Neural progenitor cell (in vitro differentiated cells): ENCODE data around the gene DLL1. TPM values are rescaled to one million over a fixed set of nuclear protein-coding genes. Genes with fewer than 3 reads are reported as not detected.

Experiments used
- DNase-seq: peaks from one replicate; pipeline ENCODE4 v3.0.0-alpha.2; 2016; ENCODE audit warnings: low spot score
- H2AFZ ChIP-seq: fragments of 200-600 bp; sonication (generic); replicated peaks from 2 replicates; pipeline ENCODE4 v1.6.1; 2016; ENCODE audit warnings: antibody characterized with exemption
- H3F3A ChIP-seq: fragments of 200-600 bp; sonication (generic); 2 replicates; pipeline ENCODE4 v1.6.1; 2016; ENCODE audit warnings: antibody characterized with exemption, low read depth
- H3K27ac ChIP-seq: fragments of 200-600 bp; sonication (generic); 2 replicates; pipeline ENCODE4 v1.5.1; 2016; ENCODE audit warnings: mild to moderate bottlenecking
- H3K27me3 ChIP-seq: fragments of 200-600 bp; sonication (generic); 2 replicates; pipeline ENCODE4 v1.6.1; 2016; ENCODE audit warnings: mild to moderate bottlenecking, moderate library complexity
- H3K36me3 ChIP-seq: fragments of 200-600 bp; sonication (generic); 2 replicates; pipeline ENCODE4 v1.5.1; 2016
- H3K4me1 ChIP-seq: fragments of 200-600 bp; sonication (generic); 2 replicates; pipeline ENCODE4 v1.6.1; 2016; ENCODE audit warnings: mixed run types
- H3K4me2 ChIP-seq: fragments of 200-600 bp; sonication (generic); 2 replicates; pipeline ENCODE4 v1.6.1; 2016
- H3K4me3 ChIP-seq: fragments of 200-600 bp; sonication (generic); 2 replicates; pipeline ENCODE4 v1.5.1; 2016
- H3K79me2 ChIP-seq: fragments of 200-600 bp; sonication (generic); 2 replicates; pipeline ENCODE4 v1.6.1; 2016; ENCODE audit warnings: low read depth
- H3K9ac ChIP-seq: fragments of 200-600 bp; sonication (generic); 2 replicates; pipeline ENCODE4 v1.6.1; 2016
- H3K9me3 ChIP-seq: fragments of 200-600 bp; sonication (generic); 2 replicates; pipeline ENCODE4 v1.5.1; 2016; ENCODE audit warnings: low read depth
- H4K20me1 ChIP-seq: fragments of 200-600 bp; sonication (generic); 2 replicates; pipeline ENCODE4 v1.6.1; 2016; ENCODE audit warnings: low read depth
- H3K27ac Mint-ChIP-seq: 3 replicates; pipeline ENCODE4 v1.8.0; 2021; ENCODE audit warnings: mixed read lengths
- H3K27me3 Mint-ChIP-seq: 2 replicates; pipeline ENCODE4 v1.8.0; 2022; ENCODE audit warnings: low read depth, mild to moderate bottlenecking, inconsistent platforms, moderate library complexity, mixed read lengths; ENCODE audit not compliant: insufficient read depth
- H3K36me3 Mint-ChIP-seq: 3 replicates; pipeline ENCODE4 v1.8.0; 2021; ENCODE audit warnings: mixed read lengths
- H3K4me1 Mint-ChIP-seq: 3 replicates; pipeline ENCODE4 v1.8.0; 2021; ENCODE audit warnings: mixed read lengths
- H3K4me3 Mint-ChIP-seq: 3 replicates; pipeline ENCODE4 v1.8.0; 2021; ENCODE audit warnings: mild to moderate bottlenecking, moderate library complexity, mixed read lengths
- H3K9me3 Mint-ChIP-seq: 3 replicates; pipeline ENCODE4 v1.8.0; 2020; ENCODE audit warnings: mixed read lengths
- EZH2 ChIP-seq: fragments of 200-600 bp; sonication (generic); IDR thresholded peaks from 2 replicates; pipeline ENCODE4 v1.6.1; 2017; ENCODE audit warnings: antibody characterized with exemption, mild to moderate bottlenecking, moderate library complexity
- EZH2phosphoT487 ChIP-seq: fragments of 200-600 bp; sonication (generic); IDR thresholded peaks from 2 replicates; pipeline ENCODE4 v1.6.1; 2017; ENCODE audit warnings: antibody characterized with exemption
- total RNA-seq: library from RNA; depleted of rRNA; stranded (reverse); fragments of >200 nt; gene quantifications from 2 replicates; pipeline ENCODE4 v1.2.3, GENCODE V29; 2015; ENCODE audit warnings: low replicate concordance
- TF ChIP-seq, protein P1 (sequence below): fragments of 200-600 bp; sonication (generic); IDR thresholded peaks from 2 replicates; pipeline ENCODE4 v1.5.1; 2017; ENCODE audit warnings: antibody characterized with exemption, mild to moderate bottlenecking

The DLL1 gene
- total RNA-seq, 1 donor from 2014 or later: 35.9 TPM

GRCh38 chr6:170292407-170293158, 1.7 kb upstream of the DLL1 start:
- H3K9me3 Mint-ChIP-seq: no peaks in the 10 kb centered on the region
- no peaks in the 10 kb centered on the region for H3K36me3 ChIP-seq
- H3K4me1 ChIP-seq: peaks cover 59% of the 10 kb centered on the region
- H3K79me2 ChIP-seq: peaks cover 30% of the 10 kb centered on the region
- H3K36me3 Mint-ChIP-seq: peaks cover 11% of the 10 kb centered on the region
- peaks cover 74% of the 10 kb centered on the region for H3F3A ChIP-seq
- H3K27ac ChIP-seq: no peak overlapping the region
- no peak overlapping the region for H3K9ac ChIP-seq
- H3K27ac Mint-ChIP-seq: peak overlapping the region; percentile 83
- peaks cover 49% of the 10 kb centered on the region for H3K27me3 ChIP-seq
- H3K4me2 ChIP-seq: peak overlapping the region; percentile 100
- no peaks in the 10 kb centered on the region for H3K9me3 ChIP-seq
- DNase-seq: peak; percentile 62
- peaks cover 30% of the 10 kb centered on the region for H4K20me1 ChIP-seq
- TF ChIP-seq EZH2 (peak; percentile 26), EZH2phosphoT487 (no peak)
- TF ChIP-seq, protein P1, sequence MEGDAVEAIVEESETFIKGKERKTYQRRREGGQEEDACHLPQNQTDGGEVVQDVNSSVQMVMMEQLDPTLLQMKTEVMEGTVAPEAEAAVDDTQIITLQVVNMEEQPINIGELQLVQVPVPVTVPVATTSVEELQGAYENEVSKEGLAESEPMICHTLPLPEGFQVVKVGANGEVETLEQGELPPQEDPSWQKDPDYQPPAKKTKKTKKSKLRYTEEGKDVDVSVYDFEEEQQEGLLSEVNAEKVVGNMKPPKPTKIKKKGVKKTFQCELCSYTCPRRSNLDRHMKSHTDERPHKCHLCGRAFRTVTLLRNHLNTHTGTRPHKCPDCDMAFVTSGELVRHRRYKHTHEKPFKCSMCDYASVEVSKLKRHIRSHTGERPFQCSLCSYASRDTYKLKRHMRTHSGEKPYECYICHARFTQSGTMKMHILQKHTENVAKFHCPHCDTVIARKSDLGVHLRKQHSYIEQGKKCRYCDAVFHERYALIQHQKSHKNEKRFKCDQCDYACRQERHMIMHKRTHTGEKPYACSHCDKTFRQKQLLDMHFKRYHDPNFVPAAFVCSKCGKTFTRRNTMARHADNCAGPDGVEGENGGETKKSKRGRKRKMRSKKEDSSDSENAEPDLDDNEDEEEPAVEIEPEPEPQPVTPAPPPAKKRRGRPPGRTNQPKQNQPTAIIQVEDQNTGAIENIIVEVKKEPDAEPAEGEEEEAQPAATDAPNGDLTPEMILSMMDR: peak; percentile 27
- H3K27me3 Mint-ChIP-seq: peaks cover 34% of the 10 kb centered on the region
- peak overlapping the region; percentile 96 for H3K4me3 Mint-ChIP-seq
- peak overlapping the region; percentile 94 for H3K4me3 ChIP-seq
- H2AFZ ChIP-seq: no peak overlapping the region
- H3K4me1 Mint-ChIP-seq: peaks cover 54% of the 10 kb centered on the region

DNA sequence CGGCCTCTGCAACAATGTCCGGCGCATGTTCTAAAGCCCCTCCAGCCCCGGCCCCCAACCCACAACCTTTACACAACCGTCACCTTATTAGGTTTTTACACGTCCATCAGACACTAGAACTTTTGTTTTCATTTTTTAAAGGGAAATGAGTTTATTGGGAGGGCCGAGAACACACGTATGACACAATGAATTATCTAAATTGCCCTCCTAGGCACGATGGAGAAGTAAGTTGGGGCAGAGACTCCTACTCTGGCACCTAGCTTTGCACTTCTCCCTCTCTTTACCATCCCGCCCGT, 1.2 kb upstream of the DLL1 start:
- Histone ChIP-seq H3K9me3 (no peaks in the 10 kb centered on the region), H3K27me3 (peaks cover 54% of the 10 kb centered on the region), H3K79me2 (peaks cover 36% of the 10 kb centered on the region), H4K20me1 (peaks cover 36% of the 10 kb centered on the region), H3F3A (peaks cover 74% of the 10 kb centered on the region), H3K36me3 (no peaks in the 10 kb centered on the region), H3K9ac (no peak overlapping the region), H3K27ac (no peak overlapping the region), H3K4me1 (peaks cover 60% of the 10 kb centered on the region), H3K4me3 (peak overlapping the region; percentile 94), H3K4me2 (peak overlapping the region; percentile 100), H2AFZ (no peak overlapping the region)
- H3K9me3 Mint-ChIP-seq: no peaks in the 10 kb centered on the region
- DNase-seq: no peak
- H3K4me1 Mint-ChIP-seq: peaks cover 54% of the 10 kb centered on the region
- H3K27ac Mint-ChIP-seq: peak overlapping the region; percentile 98
- H3K4me3 Mint-ChIP-seq: peak overlapping the region; percentile 96
- peaks cover 12% of the 10 kb centered on the region for H3K36me3 Mint-ChIP-seq
- peaks cover 34% of the 10 kb centered on the region for H3K27me3 Mint-ChIP-seq
- no peak for TF ChIP-seq EZH2phosphoT487
- TF ChIP-seq EZH2: no peak
- TF ChIP-seq, protein P1: no peak

DNA sequence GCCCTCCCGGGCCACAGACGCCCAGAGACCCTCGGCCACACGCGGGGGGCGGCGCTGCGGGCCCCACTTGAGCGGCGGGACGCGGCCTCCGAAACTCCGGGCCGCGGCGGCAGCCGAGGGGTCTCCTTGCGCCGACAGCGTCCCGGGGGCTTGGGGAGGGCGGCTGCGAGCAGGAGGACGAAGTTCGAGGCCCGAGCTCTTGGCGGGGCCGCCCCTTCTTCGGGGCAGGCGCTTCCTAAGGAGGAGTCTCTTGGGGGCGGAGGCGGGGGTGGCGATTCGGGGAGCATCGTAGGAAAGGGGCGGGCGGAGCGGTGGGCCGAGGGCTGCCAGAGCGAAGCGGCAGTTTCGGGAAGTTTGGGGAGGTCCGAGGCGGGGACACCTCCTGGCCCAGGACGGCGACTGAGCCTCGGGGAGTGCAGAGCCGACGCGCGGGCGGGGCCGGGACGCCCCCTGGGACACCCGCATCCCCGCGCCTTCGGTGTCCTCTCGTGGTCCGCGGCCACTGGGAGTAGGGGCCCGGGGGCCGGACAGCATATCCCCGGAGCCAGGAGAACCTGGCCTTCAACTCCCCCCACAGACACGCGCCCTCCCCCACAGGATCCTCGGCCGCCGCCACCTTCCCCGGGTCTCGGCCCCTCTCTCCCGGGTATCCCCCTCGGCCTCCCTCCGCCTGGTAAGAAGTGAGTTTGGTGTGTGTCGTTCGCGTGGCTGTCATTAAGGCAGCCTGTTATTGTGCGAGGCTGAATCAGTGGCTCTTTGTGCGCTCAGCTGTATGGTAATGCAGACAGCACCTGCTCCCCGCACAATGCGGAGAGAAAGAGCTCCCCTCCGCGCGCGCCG, 613 bp upstream of the DLL1 start:
- Mint-ChIP-seq H3K4me3 (peak overlapping the region; percentile 96), H3K4me1 (peaks cover 59% of the 10 kb centered on the region), H3K27ac (peak overlapping the region; percentile 98), H3K9me3 (no peaks in the 10 kb centered on the region), H3K36me3 (peaks cover 17% of the 10 kb centered on the region), H3K27me3 (peaks cover 37% of the 10 kb centered on the region)
- H2AFZ ChIP-seq: no peak overlapping the region
- peaks cover 41% of the 10 kb centered on the region for H3K79me2 ChIP-seq
- peaks cover 74% of the 10 kb centered on the region for H3F3A ChIP-seq
- no peaks in the 10 kb centered on the region for H3K9me3 ChIP-seq
- peak overlapping the region; percentile 91 for H3K27ac ChIP-seq
- DNase-seq: peak; percentile 96
- H3K9ac ChIP-seq: no peak overlapping the region
- H3K36me3 ChIP-seq: no peaks in the 10 kb centered on the region
- H3K4me3 ChIP-seq: peak overlapping the region; percentile 94
- peaks cover 41% of the 10 kb centered on the region for H4K20me1 ChIP-seq
- peak overlapping the region; percentile 100 for H3K4me2 ChIP-seq
- peaks cover 60% of the 10 kb centered on the region for H3K27me3 ChIP-seq
- peaks cover 62% of the 10 kb centered on the region for H3K4me1 ChIP-seq
- TF ChIP-seq EZH2phosphoT487 (no peak), EZH2 (no peak)
- TF ChIP-seq, protein P1: no peak
